Endothelial cell of umbilical vein (primary cell): Measurements from ENCODE around the gene DPP6. TPM values are rescaled to one million over a fixed set of nuclear protein-coding genes. Genes with fewer than 3 reads are reported as not detected.

ENCODE experiments used
- BruUV-seq: library from RNA; stranded (reverse); fragments of 400-500 nt; replicated peaks from 2 replicates; lab custom pipeline; 2021; lab: Mats Ljungman, UMichigan
- CTCF ChIA-PET: fragments of 300-600, 350-600 bp; sonication (Branson Sonifier 250); formaldehyde crosslinking; loops from one replicate; lab custom pipeline; 2021; ENCODE audit warnings: antibody characterized with exemption, inconsistent platforms; lab: Charles Lee
- POLR2A ChIA-PET: fragments of 300-600, 350-600 bp; sonication (Branson Sonifier 250); formaldehyde crosslinking; loops from one replicate; lab custom pipeline; 2021; ENCODE audit warnings: antibody characterized with exemption, inconsistent platforms; lab: Charles Lee
- DNase-seq: peaks from one replicate; pipeline ENCODE4 v3.0.0-alpha.2; 2011; ENCODE audit warnings: low read depth, low spot score
- FAIRE-seq: peaks from 2 replicates; lab custom pipeline; 2011; peaks lifted over from hg19 to GRCh38; lab: Jason Lieb, UNC
- H2AFZ ChIP-seq: 2 replicates; pipeline ENCODE4 v1.6.0; 2012; ENCODE audit warnings: low read depth, low read length, control low read depth, inconsistent platforms
- H3K27ac ChIP-seq: 2 replicates; pipeline ENCODE4 v1.5.1; 2011; ENCODE audit warnings: low read depth, mild to moderate bottlenecking, control low read depth, low read length, moderate library complexity; ENCODE audit not compliant: insufficient read depth
- H3K27me3 ChIP-seq, 2 experiments: 2 replicates each; pipeline versions ENCODE4 v1.6.0 to v1.6.1; 2011; ENCODE audit warnings: low read length in 2 of 2, mixed read lengths in 1 of 2; ENCODE audit not compliant: control insufficient read depth in 2 of 2, insufficient read depth in 2 of 2
- H3K36me3 ChIP-seq, 2 experiments: 2 replicates in 1 of 2; 3 replicates in 1 of 2; pipeline ENCODE4 v1.5.1; 2011; ENCODE audit warnings: low read length in 2 of 2, mild to moderate bottlenecking in 1 of 2, moderate library complexity in 1 of 2; ENCODE audit not compliant: control insufficient read depth in 2 of 2, insufficient read depth in 2 of 2; ENCODE audit errors: extremely low read depth in 1 of 2
- H3K4me1 ChIP-seq: 3 replicates; pipeline ENCODE4 v1.5.1; 2011; ENCODE audit warnings: mild to moderate bottlenecking, low read length; ENCODE audit not compliant: control insufficient read depth, insufficient read depth; ENCODE audit errors: extremely low read depth
- H3K4me2 ChIP-seq: 2 replicates; pipeline ENCODE4 v1.6.1; 2011; ENCODE audit warnings: low read length, control low read depth, mixed read lengths; ENCODE audit not compliant: insufficient read depth
- H3K4me3 ChIP-seq, 3 experiments: fragments of 200-600 bp in 1 of 3; sonication (generic), shearing (Covaris generic) in 1 of 3; replicated peaks in 1 of 3; 2 replicates each; pipeline ENCODE4 v1.5.1; 2011 to 2016; ENCODE audit warnings: control low read depth in 3 of 3, low read length in 3 of 3, mild to moderate bottlenecking in 2 of 3, inconsistent platforms in 1 of 3, low read depth in 1 of 3, moderate library complexity in 1 of 3; ENCODE audit not compliant: insufficient read depth in 1 of 3
- H3K79me2 ChIP-seq: 2 replicates; pipeline ENCODE4 v1.6.0; 2012; ENCODE audit warnings: low read length, inconsistent platforms; ENCODE audit not compliant: control insufficient read depth, insufficient read depth
- H3K9ac ChIP-seq: replicated peaks from 2 replicates; pipeline ENCODE3; 2011; ENCODE audit warnings: low read length, control low read depth; ENCODE audit not compliant: insufficient read depth; ENCODE audit errors: extremely low read depth
- H3K9me1 ChIP-seq: replicated peaks from 3 replicates; pipeline ENCODE4 v1.6.0; 2011; ENCODE audit warnings: mild to moderate bottlenecking, low read length; ENCODE audit not compliant: control insufficient read depth, insufficient read depth; ENCODE audit errors: extremely low read depth
- H3K9me3 ChIP-seq: replicated peaks from 2 replicates; pipeline ENCODE4 v1.5.1; 2012; ENCODE audit warnings: low read length, inconsistent platforms; ENCODE audit not compliant: control insufficient read depth, insufficient read depth
- H4K20me1 ChIP-seq: replicated peaks from 2 replicates; pipeline ENCODE3; 2011; ENCODE audit warnings: mild to moderate bottlenecking, low read length; ENCODE audit not compliant: control insufficient read depth, insufficient read depth; ENCODE audit errors: extremely low read depth
- CTCF ChIP-seq, 2 donors: IDR thresholded peaks; 1 replicate in 1 of 2; 2 replicates in 1 of 2; pipeline ENCODE4 v1.5.1; 2011; ENCODE audit warnings: low read length in 2 of 2, mild to moderate bottlenecking in 2 of 2, moderate library complexity in 2 of 2, control low read depth in 1 of 2, inconsistent platforms in 1 of 2, low read depth in 1 of 2; ENCODE audit not compliant: insufficient read depth in 1 of 2; ENCODE audit errors: extremely low read depth in 1 of 2
- EZH2 ChIP-seq: IDR thresholded peaks from 2 replicates; pipeline ENCODE4 v1.6.1; 2012; ENCODE audit warnings: borderline replicate concordance, low read depth, mild to moderate bottlenecking, moderate library complexity, low read length, inconsistent platforms; ENCODE audit not compliant: severe bottlenecking
- FOS ChIP-seq: IDR thresholded peaks from 2 replicates; pipeline ENCODE4 v1.6.1; 2011; ENCODE audit warnings: mild to moderate bottlenecking, low read length, moderate library complexity, borderline replicate concordance; ENCODE audit not compliant: insufficient read depth
- GATA2 ChIP-seq: IDR thresholded peaks from 2 replicates; pipeline ENCODE4 v1.7.0; 2011; ENCODE audit warnings: low read depth, mild to moderate bottlenecking, moderate library complexity, mixed read lengths, low read length; ENCODE audit not compliant: insufficient read length, insufficient read depth
- JUN ChIP-seq: IDR thresholded peaks from 2 replicates; pipeline ENCODE4 v1.6.1; 2011; ENCODE audit warnings: borderline replicate concordance, low read depth; ENCODE audit not compliant: insufficient read length, insufficient read depth
- MAX ChIP-seq: IDR thresholded peaks from 2 replicates; pipeline ENCODE4 v1.6.1; 2011; ENCODE audit not compliant: insufficient read depth, insufficient read length
- MYC ChIP-seq: IDR thresholded peaks from one replicate; pipeline ENCODE4 v1.6.1; 2011; ENCODE audit warnings: mild to moderate bottlenecking, low read depth, low read length
- POLR2A ChIP-seq: IDR thresholded peaks from 2 replicates; pipeline ENCODE4 v1.6.1; 2012; ENCODE audit warnings: low read depth, mild to moderate bottlenecking, control low read depth, low read length
- POLR2AphosphoS5 ChIP-seq: IDR thresholded peaks from 2 replicates; pipeline ENCODE4 v1.6.1; 2012; ENCODE audit warnings: low read depth, mild to moderate bottlenecking, control low read depth, low read length, moderate library complexity; ENCODE audit not compliant: insufficient read depth
- dilution Hi-C: fragments of 300-500 bp; cut with MboI; formaldehyde crosslinking; loops from one replicate; pipeline ENCODE4 v1.15.0; 2019; ENCODE audit warnings: low sequenced_read_pairs; ENCODE audit not compliant: extremely low pct_ligation_motif_present
- intact Hi-C: fragments of 100-400 bp; cut with micrococcal nuclease; formaldehyde crosslinking; loops from one replicate; pipeline ENCODE4 v1.10.0; 2022
- polyA plus RNA-seq, 4 experiments: library from polyadenylated mRNA; depleted of rRNA in 3 of 4; stranded (reverse) in 3 of 4; unstranded in 1 of 4; fragments of >200 nt; gene quantifications; 2 replicates each; pipeline versions ENCODE4 v1.2.1 to v1.2.3, GENCODE V29; 2011 to 2012; ENCODE audit warnings: missing spikeins in 1 of 4
- total RNA-seq: library from RNA; stranded (reverse); gene quantifications from 2 replicates; pipeline ENCODE4 v1.2.3, GENCODE V29; 2021

Gene DPP6
- total and polyA plus RNA-seq, 2 donors (not counting 3 experiments of a cell fraction or from before 2014, with no cell fraction given) = not detected

- no peak overlapping the region for H3K4me3 ChIP-seq
- H2AFZ ChIP-seq = no peak overlapping the region
- peaks cover 4% of the 10 kb centered on the region for H3K9me3 ChIP-seq
- no TSS peak for BruUV-seq
- FAIRE-seq = no peak
- ChIA-PET POLR2A (no interaction called here), CTCF (no interaction called here)
- no peak overlapping the region for H3K27ac ChIP-seq
- H3K9me1 ChIP-seq = no peaks in the 10 kb centered on the region
- no peaks in the 10 kb centered on the region for H3K36me3 ChIP-seq
- TF ChIP-seq POLR2AphosphoS5 = no peak
- no peak for TF ChIP-seq POLR2A
- TF ChIP-seq FOS = no peak
- TF ChIP-seq JUN = no peak
- TF ChIP-seq CTCF (IDR thresholded peaks at IDR 0.05; ENCODE audit: extremely low read depth in 1 of 2, insufficient read depth in 1 of 2, low read depth in 1 of 2, low read length in 2 of 2) = no peak
- no peak for TF ChIP-seq MYC
- no peak for TF ChIP-seq MAX
- TF ChIP-seq EZH2 = no peak
- TF ChIP-seq GATA2 = no peak
- H3K27me3 ChIP-seq = no peaks in the 10 kb centered on the region
- no peak for DNase-seq
- H4K20me1 ChIP-seq = no peaks in the 10 kb centered on the region
- dilution Hi-C loops (no loop called here), intact Hi-C loops (no loop called here)
- H3K4me2 ChIP-seq = no peak overlapping the region
- no peaks in the 10 kb centered on the region for H3K79me2 ChIP-seq
- H3K9ac ChIP-seq = no peak overlapping the region
- H3K4me1 ChIP-seq = no peaks in the 10 kb centered on the region
Measured at GRCh38 chr7:154387252-154387651, 335.1 kb downstream of the DPP6 start.
